D341Med (cell line): ENCODE data around the gene C15orf39.
A peak's percentile ranks its signal among the peaks of the same experiment; 100 is the strongest.
"Not testable (repeated sequence)": the region's sequence is repeated elsewhere in the genome, so short reads cannot be mapped to it uniquely, and the experiment has no call there.

Experiments used
- DNase-seq: peaks from one replicate; pipeline ENCODE4 v3.0.0; 2012; ENCODE audit warnings: low spot score

The C15orf39 gene

DNA sequence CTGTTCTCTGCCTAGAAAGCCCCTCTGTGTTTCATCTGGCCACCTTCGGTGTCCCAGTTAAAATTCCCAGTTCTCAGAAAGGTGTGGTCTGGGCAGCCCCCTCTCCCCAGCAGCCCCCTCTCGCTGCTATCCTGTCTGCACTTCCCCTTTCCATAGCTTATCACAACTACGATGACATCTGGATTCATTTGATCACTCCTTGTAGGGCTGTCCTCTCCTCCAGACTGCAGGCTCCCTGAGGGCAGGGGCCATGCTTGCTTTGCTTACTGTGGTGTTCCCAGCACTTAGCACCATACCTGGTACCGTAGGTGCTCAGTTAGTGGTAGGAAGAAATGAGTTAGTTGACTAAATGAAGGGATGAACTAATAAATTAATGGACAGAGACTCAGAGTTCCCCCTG is 30.2 kb downstream of the C15orf39 start:
- peak; percentile 4 for DNase-seq

DNA sequence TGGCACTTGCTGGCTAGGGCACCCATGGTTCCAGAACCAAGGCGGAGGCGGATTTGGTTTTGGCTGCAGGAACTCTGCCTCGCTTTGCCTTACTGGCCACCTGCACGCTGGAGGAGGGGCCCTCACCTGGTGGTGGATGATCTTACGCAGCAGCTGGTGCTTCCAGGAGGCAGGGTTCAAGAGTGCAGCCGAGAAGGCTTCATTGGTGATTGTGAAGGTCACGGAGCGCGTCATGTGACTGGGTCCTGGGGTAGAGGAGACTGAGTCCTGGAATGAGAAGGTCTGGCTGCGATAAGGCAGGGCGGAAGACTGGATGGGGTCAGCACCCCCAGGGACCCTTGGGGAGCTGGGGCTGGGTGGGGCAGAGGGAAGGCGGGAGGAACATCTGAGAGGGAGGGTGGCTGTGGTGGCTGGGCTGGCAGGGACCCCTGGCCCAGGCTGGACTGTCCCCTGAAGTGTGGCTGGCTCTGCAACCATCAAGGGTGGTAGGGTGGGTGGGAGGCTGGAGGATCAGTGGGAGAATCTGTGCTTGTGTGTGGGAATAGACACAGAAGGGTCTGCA is 30.7 kb downstream of the C15orf39 start:
- DNase-seq: peak; percentile 17

DNA sequence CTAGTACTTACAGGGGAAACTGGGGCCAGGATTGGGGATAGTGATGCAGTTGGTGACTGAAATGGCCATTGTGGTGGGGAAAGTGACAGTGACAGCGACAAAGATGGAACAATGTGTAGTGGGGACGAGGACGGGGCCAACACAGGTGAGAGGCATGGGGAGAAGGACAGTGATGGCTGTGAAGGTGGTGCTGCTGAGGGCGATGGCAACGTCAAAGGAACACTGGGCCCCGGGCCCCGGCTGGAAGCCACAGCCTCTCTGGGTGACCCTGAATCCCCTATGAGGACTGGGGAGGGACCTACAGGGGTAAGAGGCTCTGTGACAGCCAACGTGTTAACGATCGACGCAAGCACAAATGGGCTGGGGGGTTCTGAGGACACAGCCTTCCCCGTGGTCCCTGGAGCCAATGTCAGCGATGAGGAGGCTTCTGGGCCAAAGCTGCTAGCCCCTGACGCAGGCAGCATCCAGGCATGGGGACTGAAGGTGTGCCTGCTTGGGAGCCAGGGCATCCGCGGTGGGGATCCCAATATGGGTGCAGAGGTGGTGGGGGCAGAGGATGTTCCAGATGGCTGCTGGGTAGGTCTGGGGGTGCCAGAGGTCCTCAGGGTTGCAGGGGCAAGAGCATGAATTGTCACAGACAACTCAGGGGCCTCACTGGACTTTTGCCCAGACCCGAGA is 31.3 kb downstream of the C15orf39 start:
- DNase-seq: peak; percentile 30

DNA sequence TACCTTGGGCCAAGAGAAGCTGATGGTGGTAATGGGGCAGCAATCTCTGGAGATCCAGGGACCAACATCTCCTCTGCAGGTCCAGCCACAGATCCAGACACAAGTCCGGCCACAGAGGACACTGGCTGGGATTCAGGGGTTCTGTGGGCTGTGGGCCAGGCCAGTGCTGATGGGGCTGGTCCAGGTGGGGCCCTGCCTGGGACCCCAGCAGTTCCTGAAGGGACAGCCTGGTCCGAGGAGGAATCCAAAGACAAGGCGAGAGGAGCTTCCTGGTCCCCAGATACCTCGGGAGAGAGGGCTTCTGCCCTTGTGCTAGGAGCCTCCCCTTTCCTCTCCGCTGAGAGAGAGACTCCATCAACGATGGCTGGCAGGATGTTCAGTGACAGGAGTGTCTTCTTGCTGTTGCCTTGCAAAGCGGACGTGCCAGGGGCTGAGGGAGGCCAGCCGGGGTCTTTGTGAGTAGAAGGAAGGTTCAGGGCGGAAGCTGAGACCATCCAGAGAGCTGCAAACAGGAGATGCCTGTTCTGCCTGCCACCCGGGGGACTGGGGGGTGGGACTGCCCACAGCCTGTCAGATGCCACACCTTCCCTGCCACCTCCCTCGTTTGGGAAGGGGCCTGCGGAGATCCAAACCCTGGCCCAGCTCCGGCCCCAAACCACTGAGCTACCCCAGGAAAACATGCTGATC is 32.0 kb downstream of the C15orf39 start:
- peak; percentile 21 for DNase-seq

DNA sequence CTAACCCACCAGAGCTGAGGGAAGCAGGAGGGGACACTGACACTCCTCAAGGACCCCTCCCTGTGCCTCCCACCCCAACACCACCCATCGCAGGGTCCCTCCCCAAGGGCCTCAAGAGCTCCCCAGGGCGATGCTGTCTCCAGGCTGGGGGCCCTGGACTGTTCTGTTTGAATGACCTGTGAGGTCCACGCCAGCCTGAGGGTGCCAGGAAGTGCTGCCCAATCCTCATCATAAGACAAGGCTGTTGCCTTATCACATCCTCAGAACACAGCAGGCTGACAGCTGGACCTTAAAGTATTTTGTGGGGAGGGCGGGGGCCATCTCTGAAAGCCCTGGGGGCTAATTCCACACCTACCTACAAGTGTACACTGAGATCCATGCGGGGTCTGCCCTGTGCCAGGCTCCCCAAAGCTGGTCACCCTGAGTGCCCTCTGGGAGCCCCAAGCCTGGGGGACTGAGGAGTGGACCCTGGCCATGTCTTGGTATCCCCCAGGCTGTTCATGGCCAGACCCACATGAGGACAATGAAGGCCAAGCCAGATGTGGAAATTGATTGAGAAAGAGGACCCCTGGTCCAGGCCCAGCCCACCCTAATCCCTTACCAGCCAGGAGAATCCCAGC is 32.6 kb downstream of the C15orf39 start:
- peak; percentile 14 for DNase-seq

DNA sequence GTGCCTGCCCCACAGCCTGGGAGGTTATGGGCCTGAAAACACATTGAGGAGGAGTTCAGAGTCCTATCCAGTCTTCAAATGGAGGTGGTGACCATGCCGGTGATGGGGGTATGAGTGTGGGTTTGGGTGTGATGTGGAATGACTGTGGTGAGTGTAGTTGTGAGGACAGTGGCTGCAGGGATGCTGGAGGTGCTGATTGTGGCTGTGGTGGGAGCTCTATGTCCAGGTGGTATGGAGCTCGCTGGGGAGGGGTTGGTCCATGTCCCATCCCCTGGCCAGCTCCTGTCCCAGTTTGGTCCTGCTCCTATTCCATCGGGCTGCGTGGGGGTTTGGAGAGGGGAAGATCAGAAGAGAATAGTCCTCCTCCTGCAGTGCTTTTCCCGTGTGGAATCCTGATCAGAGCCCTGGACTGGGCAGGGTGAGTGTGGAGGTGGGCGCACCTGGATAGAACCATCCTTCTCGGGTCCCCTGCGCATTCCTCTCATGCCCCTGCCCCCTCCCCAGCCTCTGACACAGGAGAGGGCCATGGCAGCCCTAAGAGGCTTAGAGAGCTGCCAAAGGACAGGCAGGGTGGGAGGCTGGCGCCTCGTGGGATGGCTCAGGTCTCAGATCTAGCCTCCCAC is 33.5 kb downstream of the C15orf39 start:
- DNase-seq: peak; percentile 21

DNA sequence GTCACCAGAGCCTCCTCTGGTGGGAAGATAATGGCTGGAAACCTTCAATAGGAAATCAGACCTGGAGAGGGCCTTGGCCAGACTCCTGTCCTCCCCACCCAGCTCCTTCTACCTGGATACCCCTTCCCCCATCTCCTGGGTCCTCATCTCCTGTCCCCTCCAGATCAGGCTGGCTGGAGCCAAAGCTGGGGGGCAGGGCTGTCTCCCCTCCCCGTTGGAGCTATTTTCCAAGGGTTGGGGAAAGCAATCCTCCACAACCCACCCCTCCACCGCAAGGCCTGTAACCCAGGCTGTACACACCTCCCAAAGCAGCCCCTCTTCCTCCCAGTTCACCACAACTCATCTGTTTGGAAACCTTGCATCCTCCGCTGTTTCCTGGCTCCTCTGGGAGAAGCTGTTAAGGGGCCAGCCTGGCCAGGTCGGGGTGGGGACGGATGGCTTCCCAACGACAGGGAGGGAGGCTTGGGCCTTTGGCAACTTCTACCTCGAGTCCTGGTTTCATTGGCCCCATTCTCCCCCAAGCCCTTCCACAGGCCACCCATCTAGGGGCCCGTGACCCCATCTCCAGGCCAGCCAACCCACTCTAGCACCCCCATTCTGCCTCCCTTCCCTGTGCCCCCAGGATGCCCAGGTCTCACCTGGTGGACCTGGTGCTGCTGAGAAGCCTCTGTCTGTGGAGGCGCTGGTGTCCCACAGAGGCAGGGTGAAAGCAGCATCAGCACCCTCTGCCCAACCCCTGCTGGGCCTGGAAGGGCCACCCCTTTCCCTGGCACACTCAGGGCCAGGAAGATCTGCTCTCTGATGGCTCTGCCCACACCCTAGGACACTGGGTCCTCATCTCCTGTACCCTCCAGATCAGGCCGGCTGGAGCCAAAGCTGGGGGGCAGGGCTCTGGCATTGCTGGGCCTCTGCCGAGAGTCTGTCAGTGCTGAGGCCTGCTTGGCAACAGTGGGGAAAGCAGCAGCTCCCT is 34.4 kb downstream of the C15orf39 start:
- peak; percentile 27 for DNase-seq

DNA sequence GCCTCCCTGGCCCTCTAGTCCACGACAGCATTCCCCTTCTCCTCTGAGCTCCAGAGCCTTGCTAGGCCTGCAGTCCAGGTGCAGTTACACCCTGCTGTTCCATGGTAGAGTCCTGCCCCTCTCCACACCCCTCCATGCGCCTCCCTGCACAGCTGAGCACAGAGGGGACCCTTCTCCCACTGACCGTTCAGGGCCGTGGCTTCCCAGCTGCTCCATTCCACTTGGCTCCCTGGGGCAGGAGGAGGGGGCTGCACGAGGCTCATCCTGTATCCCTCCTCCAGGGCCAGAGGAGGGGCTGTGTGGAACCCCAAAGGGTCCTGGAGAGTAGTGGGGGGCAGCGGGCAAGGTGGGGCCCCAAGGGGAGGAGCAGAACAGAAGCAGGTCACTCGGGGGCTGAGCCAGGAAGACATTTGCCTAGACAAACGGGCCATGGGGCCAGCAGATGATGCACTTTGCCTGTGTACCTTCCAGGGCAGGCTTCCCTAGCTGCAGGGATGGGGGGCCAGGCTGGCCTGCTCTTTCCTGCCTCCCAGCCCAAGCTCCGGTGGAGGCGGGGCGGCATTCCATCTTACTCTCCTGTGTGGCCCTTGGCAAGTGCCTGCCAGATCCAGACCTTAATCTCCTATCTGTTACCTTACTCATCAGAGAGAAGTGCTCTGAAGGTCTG is 35.8 kb downstream of the C15orf39 start:
- no peak for DNase-seq

DNA sequence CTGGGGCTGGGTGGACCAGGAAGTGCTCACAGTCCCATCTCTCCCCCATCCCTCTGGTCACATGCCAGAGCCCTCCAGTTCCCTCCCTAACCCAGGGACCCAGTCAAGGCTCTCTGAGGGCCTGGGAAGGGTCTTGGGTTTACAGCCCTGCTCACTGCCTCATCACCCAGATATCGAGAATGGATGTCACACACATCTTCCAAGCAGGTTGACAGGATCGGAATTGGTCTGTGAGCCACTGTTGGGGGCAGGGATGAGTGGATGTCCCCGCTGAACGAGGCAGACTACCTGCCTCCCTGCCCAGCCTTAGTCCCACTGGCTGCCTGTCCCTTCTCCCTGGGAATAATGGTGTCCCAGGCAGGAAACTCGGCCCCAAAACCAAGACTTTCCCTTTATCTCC is 36.5 kb downstream of the C15orf39 start:
- DNase-seq: no peak

DNA sequence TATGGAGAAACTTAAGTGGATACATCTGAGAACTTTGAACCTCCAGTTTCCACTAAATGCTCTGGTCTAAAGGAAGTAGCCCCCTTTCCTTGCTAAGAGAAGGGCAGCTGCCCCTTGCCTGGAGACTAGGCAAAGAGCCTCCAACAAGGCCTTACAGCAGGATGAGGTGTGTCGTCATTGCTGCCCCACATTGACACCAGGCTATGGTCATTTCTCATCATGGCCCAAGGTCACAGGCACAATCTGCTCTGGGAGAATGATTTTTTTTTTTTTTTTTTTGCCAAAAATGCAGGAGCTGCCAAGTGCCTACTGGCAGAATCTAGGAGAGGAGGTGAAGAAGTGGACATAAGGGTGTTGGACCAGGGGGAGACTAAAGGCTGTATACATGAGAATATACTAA is 44.1 kb downstream of the C15orf39 start:
- DNase-seq: not testable (repeated sequence)

DNA sequence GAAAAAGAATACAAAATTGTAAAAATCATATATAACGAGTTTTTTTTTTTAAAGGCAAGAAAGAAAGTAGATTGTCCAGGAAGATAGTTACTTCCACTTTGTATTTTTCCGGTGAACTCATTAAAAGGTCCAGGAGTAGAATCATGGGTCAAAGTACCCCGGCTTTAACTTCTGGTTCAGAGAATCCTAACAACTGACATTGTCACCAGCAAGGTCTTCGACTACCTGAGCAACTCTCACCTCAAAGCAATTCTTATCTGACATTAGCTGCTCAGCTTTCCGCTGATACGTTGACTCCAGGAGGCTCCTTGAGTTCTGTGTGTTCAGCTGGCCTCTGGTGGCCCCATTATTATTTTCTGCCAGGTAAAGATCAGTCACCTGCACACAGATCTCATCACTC is 47.3 kb downstream of the C15orf39 start:
- not testable (repeated sequence) for DNase-seq

DNA sequence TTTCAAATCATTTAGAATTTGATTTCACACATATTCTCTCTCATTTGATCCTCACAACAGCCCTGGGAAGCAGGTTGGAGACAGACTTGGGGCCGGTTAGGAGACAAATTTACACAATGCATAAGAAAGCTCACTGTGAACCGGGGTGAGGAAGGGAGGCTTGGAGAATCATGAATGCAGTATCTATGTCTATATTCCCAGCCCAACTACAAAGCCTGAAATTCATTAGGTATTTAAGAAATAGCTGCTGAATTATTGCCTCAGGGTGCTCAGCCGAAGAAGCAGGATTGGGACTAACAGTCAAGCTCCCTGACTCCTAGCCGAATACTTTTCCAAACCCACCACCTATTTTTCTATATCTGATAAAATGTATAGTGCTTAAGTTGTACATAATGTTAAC is 48.0 kb downstream of the C15orf39 start:
- no peak for DNase-seq

DNA sequence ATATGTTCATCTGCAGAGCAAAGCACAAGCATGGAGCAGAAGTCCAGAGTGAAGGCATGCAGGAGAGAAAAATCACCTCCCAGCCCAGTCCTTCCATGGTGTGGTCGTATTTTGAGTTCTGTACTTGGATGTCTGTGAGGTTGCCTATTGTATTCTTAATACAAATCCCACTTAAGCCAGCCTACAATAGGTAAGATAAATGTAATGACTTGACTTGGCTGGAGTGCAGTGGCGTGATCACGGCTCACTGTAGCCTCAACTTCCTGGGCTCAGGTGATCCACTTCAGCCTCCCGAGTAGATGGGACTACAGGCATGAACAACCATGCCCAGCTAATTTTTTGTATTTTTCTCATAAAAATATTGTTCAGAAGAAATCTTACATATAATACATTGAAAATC is 49.7 kb downstream of the C15orf39 start:
- DNase-seq: not testable (repeated sequence)

DNA sequence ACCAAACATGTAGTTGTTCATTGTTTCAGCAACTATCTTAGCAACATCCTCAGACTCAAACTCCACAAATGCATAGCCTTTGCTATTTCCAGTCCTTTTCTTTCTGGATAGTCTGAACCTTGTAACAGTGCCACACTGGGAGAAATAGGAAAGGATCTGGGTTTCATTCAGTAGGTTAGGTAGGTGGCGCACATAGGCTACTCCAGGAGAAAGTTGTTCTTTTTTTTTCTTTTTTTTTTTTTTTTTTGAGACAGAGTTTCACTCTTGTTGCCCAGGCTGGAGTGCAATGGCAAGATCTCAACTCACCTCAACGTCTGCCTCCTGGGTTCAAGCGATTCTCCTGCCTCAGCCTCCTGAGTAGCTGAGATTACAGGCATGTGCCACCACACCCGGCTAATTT is 50.6 kb downstream of the C15orf39 start:
- DNase-seq: not testable (repeated sequence)

DNA sequence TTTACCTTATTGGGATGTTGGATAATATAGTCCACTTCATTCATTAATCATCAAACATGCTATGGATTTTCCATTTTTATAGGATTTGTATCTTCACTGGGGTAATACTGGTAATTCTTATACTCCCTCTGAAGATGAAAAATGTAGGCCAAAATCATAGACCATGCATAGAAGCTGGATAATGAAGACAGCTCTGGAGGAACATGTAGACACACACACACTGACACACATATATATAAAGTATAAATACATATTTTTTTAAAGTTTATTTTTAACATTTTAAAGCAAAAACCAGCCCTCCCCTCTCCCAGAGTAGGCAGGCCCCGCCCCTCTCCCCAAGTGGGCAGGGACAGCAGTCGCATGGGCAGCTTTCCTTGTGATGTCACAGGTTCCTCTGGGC is 56.4 kb downstream of the C15orf39 start, which contains the start of gene GOLGA6C:
TSS of gene GOLGA6C (plus strand) at position 301 of the 400 bp plus-strand sequence. CDS start 265 bp downstream, outside the sequence.
- not testable (repeated sequence) for DNase-seq

DNA sequence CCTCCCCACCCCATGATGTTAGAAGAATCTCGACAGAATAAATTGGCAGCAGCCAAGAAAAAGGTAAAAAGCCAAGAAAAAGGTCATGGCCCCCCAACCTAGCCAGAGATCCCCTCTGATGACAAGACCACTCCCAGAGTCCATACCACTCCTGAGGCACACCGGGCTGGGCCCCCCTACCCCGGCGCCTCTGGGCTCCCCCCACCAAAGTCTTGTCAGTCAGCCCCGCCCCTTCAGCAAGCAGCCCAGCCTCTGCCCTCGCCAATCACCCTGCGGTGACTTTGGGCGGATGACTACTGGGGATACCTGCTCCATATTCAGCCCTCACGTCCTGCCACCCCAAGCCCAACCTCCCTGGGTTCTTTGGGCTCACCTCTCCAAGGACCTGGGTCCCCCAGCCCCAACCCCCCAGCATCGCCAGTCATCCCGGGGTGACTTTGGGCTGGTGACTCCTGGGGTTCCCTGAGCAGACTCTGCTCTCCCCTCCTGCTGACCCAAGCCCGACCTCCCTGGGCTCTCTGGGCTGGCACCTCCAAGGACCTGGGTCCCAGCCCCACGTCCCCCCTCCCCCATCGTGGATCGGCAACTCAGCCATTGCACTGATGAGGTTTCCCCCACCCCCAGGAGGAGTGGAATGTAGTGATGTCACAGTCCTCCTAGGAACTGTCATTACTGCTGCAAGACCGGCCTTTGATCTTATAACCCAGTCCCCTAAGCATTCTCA is 57.1 kb downstream of the C15orf39 start:
- DNase-seq: not testable (repeated sequence)

DNA sequence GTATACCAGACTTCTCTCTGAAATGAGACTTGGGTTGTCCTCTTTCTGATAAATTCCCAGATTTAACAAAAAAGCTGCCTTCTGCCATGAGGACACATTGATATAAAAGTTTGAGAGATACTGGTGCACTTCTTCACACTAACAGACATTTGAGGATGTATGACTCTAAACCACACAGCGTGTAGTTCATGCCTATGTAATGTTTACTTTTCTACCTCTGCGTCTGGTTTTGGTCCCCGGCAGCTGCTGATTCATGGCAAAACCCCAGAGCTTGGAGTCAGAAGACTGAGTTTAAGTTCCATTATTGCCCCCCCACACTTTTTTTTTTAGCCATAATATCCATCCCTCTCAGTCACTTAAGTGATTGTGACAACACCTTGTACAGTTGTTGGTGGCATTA is 58.2 kb downstream of the C15orf39 start:
- DNase-seq: not testable (repeated sequence)
